NCI-H2196 treated with DMSO at 0.1 percent for 48 hours (cell line): ENCODE data around the gene TMEM221.

Source experiments
- DNase-seq: peaks from one replicate; lab custom pipeline; 2025; ENCODE audit not compliant: unreplicated experiment; lab: John Stamatoyannopoulos, UW

The TMEM221 gene

DNA sequence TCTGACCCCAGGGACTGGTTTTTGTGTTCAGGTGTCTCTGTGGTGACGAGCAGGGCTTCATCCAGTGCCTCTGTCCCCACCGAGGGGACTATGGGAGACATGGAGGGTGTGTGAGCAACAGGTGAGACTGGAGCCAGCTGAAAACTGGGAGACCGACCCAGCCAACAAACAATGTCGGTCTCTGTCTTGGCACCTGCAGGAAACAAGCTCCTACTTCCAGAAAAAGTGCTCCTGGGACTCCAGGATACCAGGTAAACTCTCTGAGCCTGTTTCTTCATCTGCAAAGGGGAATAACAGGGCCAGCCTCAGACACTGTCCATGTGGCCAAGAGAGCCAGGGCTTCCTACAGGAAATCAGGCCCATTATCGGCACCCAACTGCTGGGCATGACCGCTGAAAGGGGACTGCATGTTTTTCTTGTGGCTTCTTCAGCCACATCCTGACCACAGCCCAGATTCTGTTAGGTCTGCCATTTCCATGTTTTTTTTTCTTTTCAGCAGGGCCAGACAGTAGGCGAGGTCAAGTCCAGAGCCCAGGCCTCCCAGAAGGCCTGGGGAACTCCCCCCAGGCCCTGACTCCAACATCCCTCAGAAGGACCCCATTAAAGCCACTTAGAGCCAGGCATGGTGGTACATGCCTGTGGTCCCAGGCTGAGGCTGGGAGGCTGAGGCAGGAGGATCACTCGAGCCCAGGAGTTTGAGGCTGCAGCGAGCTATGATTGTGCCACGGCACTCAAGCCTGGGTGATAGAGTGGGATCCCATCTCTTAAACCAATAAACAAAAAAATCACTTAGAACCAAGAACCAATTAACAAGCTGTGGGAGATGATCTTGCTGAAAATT lies 42.2 kb downstream of the TMEM221 start:
- DNase-seq: no peak

DNA sequence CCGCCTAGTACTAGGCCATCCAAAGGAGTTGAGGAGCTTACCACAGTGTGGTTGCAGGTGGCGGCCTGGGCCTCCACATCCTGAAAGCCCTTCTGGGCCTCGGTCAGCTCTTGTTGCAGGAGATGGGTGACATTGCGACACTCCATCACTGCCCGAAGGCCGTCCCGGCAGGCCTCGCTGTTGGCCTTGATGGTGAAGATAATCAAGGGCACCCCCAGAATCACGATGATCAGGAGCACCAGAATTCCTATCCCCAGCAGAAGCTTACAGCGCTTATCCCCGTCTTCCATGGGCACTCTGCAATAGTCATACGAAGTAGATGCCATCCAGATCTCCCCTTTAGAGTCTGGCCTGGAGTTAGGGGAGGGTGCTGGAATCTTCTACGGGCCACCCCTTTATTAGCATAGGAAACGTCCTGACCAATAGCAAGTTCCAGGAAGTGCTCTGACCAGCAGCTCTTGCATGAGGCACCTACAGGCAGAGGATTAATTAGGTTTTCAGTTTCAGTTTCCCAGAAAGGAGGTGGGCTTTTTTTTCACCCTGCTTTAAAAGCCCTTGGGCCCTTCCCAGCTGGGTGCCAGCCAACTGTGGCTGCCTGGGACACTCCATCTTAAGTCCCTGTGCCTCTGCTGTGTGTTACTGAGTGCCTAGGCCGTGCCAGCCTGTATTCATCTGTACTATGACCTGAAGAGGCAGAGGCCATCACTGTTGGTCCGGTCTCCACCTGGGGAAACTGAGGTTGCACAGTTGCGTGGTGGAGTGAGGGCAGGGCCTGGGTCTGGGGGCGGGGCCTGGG lies 43.0 kb downstream of the TMEM221 start, which contains the start of gene BST2:
BST2 (minus strand) TSS at position 381 of the 796 bp plus-strand sequence; CDS start at position 326, 55 bp downstream.
- DNase-seq: no peak

DNA sequence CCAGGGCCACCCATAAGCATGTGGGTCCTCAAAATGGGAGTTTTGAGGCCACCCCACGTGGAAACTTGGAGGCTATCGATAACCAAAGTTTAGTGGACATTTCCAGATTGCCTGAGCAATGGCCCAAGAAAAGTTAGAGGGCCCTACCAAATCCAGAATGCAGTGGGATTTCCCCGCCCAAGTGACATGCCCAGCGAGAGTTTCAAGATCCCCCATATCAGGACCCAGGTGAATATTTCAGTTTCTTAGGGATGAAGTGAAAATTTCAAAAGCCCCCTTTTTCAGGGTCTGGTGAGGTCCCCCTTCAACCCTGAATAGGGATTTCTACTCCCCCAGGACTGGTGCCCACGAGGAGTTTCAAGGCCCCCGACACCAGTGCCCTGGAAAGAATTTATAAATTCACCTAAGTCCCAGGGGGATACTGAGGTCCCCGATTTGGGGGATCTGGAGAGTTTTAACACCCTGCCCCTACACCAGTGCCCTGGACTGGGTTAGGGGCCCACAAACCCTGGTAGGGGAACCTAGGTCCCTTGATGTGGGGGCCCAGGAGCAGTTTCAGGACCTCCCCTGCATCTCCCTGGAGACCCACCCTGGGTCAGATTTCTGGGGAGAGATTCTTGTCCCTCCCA lies 43.7 kb downstream of the TMEM221 start:
- no peak for DNase-seq

DNA sequence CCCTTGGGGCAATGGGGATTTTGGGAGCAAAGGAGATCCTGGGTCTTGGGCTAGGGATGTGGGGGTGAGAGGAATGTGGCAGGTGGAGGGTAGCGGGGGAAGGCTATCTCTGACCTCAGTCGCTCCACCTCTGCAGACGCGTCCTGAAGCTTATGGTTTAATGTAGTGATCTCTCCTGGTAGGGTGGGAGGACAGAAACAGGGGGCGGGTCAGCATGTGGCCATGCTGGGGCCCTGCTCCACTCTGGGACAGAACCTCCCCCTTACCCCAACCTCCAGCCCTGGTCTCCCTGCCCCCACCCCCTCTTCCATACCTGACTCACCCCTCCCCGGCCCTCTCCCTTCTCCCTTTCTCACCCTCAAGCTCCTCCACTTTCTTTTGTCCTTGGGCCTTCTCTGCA lies 44.5 kb downstream of the TMEM221 start:
- no peak for DNase-seq

DNA sequence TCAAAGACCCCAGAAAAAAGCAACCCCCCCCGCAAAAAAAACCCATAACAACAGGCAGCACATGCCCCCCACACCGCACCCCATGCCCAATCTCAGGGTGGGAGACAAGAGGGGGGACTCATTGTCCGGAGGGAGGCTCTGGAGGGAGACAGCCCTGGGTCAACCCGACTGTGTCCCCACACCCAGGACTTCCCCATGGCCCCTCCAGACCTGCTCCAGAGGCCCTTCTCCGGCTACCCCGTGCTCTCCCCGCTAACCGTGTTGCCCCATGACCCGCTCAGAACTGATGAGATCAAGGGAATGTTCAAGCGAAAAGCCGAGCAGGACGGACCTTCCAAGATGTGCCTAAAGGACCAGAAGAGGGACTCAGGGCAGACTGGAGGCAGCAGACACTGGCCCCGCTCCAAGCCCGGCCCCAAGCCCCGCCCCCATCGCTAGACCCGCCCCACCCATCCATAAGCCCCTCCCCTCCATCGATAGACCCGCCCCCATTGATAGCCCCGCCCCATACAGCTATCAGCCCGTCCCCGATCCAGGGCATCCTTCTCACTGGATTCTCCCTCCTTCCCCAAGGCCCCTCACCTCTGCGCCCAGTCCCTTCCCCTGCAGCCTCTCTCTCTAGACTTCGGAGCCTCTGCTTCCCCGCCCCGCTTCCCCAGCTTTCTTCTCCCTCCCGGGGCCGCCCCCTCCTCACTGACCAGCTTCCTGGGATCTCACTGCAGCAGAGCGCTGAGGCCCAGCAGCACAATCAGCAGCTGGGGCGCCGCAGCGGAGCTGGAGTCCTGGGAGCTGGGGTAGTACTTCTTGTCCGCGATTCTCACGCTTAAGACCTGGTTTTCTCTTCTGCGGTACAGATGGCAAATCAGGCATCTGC lies 45.2 kb downstream of the TMEM221 start:
- no peak for DNase-seq

DNA sequence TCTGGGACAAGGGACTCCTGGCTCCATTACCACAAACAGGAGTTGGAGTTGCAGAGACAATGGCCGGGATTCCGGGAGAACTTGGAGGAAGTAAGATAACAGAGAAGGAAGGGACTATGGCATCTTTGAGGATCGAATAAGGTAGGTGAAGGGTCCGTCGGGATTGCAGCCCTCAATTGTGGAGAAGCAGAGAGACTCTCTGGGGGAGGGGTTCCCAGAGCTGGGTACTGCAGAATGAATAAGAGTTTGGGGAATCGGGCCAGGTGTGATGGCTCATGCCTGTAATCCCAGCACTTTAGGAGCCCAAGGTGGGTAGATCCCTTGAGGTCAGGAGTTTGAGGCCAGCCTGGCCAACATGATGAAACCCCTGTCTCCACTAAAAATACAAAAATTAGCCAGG lies 46.8 kb downstream of the TMEM221 start:
- no peak for DNase-seq

DNA sequence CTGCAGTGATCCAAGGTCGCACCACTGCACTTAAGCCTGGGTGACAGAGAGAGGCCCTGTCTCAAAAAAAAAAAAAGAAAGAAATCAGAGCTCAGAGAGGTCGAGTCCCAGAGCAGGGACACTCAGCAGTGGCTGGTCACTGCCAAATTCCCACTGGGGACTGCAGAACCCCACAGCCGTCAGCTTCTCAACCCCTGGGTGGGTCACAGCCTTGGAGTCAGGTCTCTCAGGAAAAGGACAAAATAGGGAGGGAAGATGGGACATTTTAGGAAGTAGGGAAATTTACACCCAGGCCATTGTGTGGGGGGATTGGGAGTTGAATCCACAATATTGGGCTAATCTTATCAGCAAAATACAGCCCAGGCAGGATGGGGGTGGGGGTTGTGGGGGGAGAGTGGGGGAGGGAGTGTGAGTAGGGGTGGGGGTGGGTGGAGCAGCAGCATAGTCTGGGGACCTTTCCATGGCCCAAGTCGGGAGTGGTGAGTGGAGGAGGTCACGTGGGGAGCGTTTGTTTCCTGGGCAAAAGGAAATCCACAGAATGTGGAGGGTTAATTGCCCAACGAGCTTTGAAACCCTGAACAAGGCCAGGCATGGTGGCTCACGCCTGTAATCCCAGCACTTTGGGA lies 49.5 kb downstream of the TMEM221 start:
- DNase-seq: no peak

DNA sequence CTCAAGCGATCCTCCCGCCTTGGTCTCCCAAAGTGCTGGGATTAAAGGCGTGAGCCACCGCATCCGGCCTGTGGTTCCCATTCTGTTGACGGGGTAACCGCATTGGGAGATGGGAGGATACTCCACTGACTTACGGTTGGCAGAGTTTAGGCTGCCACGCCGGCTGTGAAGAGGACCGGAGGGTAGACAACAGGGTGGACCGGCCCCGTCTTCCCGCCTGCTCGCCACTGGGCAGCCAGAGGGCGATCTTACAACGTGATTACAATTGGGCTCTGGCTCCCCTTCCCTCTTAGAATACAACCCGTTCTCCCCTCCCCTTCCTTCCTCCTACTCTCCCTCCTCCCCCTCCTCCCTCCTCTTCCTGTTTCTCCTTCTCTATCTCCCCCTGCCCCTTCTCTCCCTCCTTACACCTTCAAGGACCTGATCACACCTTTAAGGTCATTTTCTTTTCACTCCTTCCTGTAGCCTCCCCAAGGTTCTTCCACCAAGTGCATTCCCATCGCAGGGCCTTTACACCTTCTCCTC lies 53.5 kb downstream of the TMEM221 start:
- DNase-seq: peak; percentile 39

DNA sequence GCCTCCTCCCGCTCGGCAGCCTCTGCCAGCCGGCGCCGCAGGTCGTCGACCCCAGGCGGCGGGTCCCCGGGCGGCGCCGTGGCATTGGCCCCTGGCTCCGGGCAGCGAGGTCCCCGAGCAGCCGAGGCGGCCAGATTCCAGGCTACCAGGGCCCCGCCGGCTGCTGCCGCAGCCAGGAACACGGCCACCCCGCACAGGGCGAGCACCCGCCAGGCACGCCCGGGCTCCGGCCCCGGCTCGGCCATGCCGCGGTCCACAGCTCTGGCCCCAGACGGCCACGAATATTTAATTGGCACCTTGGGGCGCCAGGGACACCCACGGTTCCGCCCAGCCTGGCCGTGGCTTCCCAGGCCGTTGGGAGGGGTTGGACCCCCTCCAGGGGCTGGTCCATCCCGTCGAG lies 54.6 kb downstream of the TMEM221 start, which contains the start of gene CCDC194:
CCDC194 (minus strand) TSS at position 283 of the 400 bp plus-strand sequence; CDS start at position 245, 38 bp downstream.
- no peak for DNase-seq

DNA sequence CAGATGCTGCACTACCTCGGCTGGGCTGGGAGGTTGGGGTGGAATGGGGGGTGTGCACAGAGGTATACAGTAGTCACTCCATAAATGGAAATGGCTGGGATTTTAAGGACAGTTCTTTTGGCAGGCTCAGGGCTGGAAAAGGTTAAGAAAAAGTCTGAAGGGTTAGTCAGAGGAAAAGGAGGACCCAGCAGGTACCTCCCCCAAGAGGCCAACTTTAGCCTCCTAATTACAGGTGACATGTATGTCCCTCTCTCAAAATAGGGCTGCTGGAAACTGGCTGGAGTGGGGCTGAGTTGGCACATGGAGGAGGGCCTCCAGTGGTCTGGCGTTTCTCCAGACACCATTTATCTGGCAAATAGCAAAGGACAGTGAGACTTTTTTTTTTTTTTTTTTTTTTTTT lies 55.5 kb downstream of the TMEM221 start:
- no peak for DNase-seq

DNA sequence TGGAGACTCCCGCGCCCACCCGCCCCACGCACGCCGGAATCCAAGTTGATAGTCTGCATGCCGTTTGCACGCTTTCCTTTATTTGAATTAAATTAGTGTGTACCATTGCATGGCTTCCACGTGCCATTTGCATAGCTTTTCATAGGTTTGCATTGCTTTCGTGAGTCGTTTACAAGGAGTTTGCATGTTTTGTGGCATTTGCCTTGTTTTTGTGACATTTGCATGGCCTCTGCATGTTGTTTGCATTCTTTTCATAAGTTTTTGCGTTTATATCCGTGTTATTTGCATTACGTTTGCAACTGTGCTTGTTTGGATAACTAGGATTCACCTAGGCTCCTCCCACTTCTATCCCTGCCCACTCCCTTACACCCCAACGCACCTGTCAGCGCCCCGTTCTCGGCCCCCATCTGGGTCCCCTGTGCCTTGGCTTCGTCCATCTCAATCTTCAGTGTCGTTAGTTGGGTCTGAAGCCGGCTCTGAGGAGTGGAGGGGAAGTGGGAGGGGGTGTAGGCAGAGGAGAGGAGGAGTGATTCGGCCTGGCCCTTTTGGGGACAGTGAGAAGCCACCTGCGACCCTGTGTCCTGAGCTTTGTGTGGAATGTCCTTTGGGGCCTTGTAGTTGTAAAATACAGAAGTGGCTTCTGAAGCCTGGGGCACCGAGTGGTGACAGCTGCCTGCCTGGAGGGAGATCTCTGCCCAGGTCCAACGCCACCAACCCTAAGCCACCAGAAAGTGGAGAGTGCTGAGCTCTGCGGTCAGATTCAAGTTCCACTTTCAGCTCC lies 56.9 kb downstream of the TMEM221 start:
- no peak for DNase-seq

DNA sequence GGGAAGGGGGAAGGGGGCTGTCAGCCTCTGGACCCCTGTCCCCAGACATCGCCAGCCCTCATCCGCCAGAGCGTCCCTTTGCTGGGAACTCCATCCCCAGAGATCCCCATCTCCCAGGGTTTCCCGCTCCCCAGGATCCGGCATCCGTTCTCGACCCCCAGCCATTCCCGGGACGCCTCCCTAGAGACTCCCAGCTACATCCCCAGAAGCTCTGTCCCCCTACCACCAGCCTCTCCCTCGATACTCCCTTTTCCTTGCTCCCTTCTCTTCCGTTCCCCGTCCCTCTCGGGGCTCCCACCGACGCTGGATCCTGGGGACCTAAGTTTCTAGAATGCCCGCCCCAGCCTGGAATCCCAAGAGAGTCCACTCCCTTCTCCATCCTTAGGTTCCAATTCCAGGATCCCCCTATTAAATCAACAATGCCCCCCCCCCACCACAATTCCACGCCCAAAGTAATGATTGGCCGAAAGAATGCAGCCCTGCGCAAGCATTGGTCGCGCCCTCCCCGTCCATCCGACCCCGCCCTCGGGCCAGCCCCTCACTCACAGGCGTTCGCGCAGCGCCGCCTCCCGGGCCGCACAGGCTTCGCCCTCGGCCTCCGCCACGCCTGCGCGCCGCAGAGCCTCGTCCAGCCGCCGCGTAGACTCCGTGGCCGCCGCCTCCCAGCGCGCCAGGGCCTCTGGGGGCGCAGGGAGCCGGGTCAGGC lies 57.6 kb downstream of the TMEM221 start:
- peak; percentile 84 for DNase-seq

DNA sequence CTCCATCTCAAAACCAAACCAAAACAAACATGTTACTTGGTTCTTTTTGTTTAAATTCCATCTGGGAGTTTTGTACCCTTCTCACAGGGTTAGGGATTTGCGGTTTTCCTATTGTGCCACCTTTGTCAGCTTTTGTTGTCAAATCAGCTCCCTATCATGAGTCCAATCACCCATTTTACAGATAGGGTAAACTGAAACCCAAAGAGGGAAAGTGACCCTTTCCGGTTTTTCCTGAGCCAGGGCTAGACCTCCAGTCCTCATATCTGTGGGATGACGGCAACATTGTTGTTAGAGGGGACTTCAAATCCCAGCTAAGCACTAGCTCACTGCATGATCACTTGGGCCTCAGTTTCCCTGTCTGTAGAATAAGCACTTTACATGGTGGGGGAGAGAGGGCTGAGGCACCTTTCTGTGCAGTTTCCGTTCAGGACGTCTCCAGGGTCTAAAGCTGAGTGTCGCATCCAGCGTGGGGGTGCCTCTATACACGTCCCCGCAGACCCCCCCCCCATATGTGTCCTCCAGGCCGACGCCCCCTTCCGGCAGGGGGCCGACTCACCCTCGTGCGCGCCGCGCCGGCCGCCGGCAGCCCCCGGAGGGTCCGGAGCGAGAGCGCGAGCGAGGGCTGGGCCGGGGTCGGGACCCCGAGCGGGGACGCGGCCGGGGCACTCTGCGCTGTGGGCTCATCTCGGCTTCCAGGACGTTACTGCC lies 58.4 kb downstream of the TMEM221 start:
- no peak for DNase-seq

DNA sequence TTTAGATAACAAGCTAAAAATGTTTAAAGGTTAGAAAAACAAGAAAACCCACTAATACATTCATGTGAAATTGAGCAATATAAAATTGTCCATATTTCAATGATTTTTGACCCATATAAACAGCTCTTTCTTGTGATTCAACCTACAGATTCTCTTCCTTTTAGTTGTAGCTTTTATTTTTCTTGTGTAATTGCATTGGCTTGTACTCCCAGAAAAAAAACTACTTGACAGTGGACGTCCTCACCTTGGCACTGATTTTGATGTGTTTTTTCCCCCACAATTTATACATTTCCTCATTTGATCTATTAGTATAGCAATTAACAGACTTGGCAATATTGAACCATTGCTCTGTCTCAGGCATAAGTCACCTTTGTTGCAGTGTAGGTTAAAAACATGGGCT lies 59.2 kb downstream of the TMEM221 start:
- no peak for DNase-seq

DNA sequence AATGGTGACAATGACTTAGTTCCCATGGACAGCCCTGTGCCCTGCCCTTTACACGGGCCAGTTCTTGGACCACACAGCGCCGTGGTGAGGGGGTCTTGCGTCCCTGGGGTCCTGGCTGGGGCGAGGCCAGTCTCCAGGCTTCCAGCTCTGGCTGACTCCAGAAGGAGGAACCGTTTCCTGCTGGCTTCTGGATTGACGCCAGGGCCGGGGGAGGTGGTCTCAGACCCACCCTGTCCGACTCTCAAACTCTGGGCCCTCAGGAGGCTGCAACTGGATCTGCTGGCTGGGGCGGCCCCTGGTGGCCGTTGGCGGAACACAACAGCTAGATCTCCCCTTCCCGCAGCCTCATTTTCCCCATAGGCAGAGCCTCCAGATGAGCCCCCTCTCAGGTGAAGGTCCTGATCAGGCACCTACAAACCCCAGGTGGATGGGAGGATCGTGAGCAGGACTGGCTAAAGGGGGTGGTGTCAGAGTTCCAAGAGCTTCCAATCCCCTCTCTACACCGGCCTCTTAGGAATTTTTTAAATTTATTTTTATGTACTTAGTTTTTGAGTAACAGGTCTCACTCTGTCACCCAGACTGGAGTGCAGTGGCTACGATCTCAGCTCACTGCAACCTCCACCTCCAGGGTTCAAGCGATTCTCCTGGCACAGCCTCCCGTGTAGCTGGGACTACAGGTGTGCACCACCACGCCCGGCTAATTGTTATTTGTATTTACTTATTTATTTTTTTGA lies 62.4 kb downstream of the TMEM221 start:
- DNase-seq: no peak
